ENCODE results near the gene SLC35D2.
"Not testable (repeated sequence)": the region's sequence is repeated elsewhere in the genome, so short reads cannot be mapped to it uniquely, and the experiment has no call there.

Gene SLC35D2

GRCh38 chr9:96317335-96317980 is 66.1 kb downstream of the SLC35D2 start:
- peak in 39 of 58 donors; percentile 2 to 64 (median 14) for DNase-seq

GRCh38 chr9:96309850-96310249 is 73.7 kb downstream of the SLC35D2 start:
- no peak for DNase-seq

- not testable (repeated sequence) for DNase-seq
These were observed 76.6 kb downstream of the SLC35D2 start for GRCh38 chr9:96306958-96307357.

- DNase-seq, result no peak
These were observed 78.3 kb downstream of the SLC35D2 start for GRCh38 chr9:96305171-96305570.

- no peak for DNase-seq
These were observed 79.3 kb downstream of the SLC35D2 start for GRCh38 chr9:96304230-96304629.

GRCh38 chr9:96302021-96302420 is 81.5 kb downstream of the SLC35D2 start, which contains the start of gene HSD17B3:
Gene HSD17B3 (minus strand): TSS chr9:96302176. CDS start chr9:96302104, 72 bp downstream.
- no peak for DNase-seq

- DNase-seq, result no peak
These were observed 83.7 kb downstream of the SLC35D2 start for GRCh38 chr9:96299823-96300222.

- peak in 1 of 58 donors; percentile 10 for DNase-seq
These were observed 89.4 kb downstream of the SLC35D2 start for GRCh38 chr9:96294159-96294545.

GRCh38 chr9:96293498-96294158 is 89.9 kb downstream of the SLC35D2 start:
- peak in 8 of 58 donors; percentile 1 to 6 (median 4) for DNase-seq

GRCh38 chr9:96289392-96289791 is 94.1 kb downstream of the SLC35D2 start:
- DNase-seq, result no peak

GRCh38 chr9:96281641-96282040 is 101.9 kb downstream of the SLC35D2 start:
- no peak for DNase-seq

GRCh38 chr9:96279932-96280331 is 103.6 kb downstream of the SLC35D2 start:
- DNase-seq, result no peak

- no peak for DNase-seq
These were observed 108.6 kb downstream of the SLC35D2 start for GRCh38 chr9:96274939-96275338.
